Adipose tissue (tissue), 3 donors: ENCODE data around the gene NR2C2AP. TPM values are rescaled to one million over a fixed set of nuclear protein-coding genes. Genes with fewer than 3 reads are reported as not detected.

Source experiments
- H3K27ac ChIP-seq: one replicate; pipeline ENCODE4 v1.5.1; 2013; ENCODE audit warnings: low read depth, low read length
- WGBS, 3 donors: extraction: QIAGEN DNeasy Blood & Tissue Kit; methylation state at CpG; one replicate each; pipeline ENCODE4 v1.1.7; 2013; 5-methylcytosine and 5-hydroxymethylcytosine counted together
- polyA plus RNA-seq, 3 donors: library from polyadenylated mRNA; stranded (reverse); fragments of 200-250 nt; gene quantifications; one replicate each; pipeline ENCODE4 v1.2.3, GENCODE V29; 2013
- donor health status: healthy with polysubstance abuse.
- donor health status: Bipolar disorder and iron deficiency.
- donor health status: healthy.

NR2C2AP gene
- polyA plus RNA-seq, 3 donors: 9.3 to 16.0 (median 15.5) TPM

DNA sequence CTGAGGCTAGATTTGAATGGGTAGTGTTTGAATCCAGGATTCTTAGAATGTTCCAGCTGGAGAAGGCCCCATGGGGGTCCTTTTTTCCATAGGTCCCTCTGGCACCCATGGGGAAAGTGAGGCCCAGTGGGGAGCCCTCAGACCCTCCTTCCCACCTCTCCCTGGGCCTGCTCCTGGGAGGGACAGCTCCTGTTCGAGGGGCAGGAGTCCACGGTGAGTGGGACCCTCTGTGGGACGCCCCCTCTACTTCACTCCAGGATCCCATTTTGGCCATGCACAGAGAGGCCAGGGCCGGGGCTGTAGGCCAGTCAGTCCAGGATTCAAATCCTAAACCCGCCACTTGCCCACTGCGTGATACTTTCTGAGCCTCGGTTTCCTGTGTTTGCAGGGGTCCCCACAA is 40.7 kb downstream of the NR2C2AP start:
- no peak overlapping the region for H3K27ac ChIP-seq
- 90 to 94% (median 93%) methylated on average over 7 of the region's 7 CpGs for WGBS, 3 donors

DNA sequence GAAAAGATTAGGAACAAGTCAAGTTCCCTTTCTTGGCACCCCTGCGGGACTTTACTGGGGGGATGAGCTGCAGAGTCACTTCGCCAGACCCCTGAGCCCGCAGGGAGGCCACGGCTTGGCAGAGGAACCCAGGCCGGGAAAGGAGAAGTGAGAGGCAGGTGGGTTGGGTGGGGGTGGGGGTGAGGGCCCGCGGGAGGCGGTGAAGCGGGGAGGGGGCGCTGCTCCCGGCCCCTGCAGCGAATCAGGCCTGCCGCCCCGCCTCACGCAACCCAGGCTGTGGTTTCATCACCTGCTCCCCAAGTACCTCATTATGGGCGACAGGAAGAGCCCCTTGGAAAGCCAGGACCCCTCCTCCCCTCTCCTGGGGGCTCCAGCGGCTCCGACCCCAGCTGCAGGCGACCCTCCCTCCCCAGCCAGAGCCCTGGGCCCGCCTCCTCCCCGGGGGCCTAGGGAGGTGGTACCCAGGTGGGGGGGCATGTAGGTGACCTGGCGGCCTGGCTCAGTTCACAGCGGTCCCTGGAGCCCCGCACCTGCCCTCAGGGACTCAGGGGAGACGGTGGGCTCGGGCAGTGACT is 42.7 kb downstream of the NR2C2AP start:
- 54 to 57% (median 57%) methylated on average over 22 to 26 of the region's 26 CpGs for WGBS, 3 donors
- H3K27ac ChIP-seq: no peak overlapping the region

DNA sequence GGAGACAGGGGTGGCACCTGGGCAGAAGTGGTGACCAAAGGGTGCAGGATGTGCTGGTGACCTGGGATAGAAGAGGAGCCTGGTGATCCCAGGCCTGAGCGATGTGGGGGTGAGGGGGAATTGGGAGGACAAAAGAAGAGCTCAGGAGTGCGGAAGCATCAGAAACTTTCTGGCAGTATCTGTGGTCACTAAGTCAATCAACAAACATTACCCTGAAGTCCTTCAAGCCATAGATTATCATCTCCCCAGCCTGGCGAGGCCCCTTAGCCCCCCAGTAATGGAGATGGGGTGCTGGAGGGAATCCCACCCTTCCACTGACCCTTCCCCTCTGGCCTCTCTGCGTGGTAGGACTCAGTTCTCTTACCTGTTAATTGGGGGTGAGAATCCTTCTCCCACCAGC is 43.7 kb downstream of the NR2C2AP start:
- 83 to 93% (median 92%) methylated on average over 4 of the region's 4 CpGs for WGBS, 3 donors
- no peak overlapping the region for H3K27ac ChIP-seq

DNA sequence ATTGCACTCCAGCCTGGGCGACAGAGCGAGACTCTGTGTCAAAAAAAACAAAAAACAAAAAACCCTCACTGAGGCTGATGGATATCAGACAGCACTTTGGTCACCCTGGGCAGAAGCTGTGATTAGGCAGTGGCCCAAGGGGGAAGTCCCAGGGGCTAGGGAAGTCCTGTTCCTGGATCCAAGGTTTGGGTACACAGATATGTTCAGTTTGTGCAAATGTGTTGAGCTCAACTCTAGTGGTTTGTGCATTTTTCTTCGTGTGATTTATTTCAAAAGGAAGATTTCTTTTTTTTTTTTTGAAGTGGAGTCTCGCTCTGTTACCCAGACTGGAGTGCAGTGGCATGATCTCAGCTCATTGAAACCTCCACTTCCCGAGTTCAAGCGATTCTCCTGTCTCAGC is 45.4 kb downstream of the NR2C2AP start:
- H3K27ac ChIP-seq: no peak overlapping the region
- WGBS, 3 donors: 76 to 84% (median 78%) methylated on average over 6 of the region's 6 CpGs

DNA sequence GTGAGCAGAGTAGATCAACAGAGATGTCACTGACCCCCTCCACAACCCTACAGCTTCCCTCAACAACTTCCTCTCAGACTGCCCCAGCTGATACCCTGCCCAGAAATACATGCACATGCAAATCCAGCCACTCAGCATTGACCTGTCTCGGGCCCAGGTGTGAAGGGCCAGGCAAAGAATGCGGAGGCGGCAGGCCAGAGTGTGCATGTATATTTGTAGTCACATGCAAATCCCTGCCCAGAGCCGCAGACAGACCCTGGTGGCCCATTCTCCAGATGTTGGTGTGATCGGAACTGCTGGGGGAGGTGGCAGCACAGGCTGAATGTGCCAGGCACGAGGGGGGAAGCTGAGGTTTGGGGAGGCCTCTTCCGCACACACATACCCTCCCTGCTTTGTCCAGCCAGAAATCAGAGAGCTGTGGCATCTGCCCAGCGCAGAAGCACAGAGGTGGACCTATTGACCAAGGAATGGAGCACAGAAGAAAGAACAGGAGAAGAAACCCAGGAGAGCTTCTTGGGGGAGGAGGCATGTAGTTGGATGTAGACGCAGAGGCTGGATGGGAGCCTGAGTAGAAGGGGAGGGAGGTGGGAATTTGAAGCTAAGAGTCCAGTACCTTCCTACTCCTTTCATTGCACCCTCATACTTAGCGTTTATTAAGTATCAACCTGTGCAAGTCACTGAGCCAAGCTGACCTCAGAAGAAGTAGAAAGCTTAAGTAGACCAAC is 47.6 kb downstream of the NR2C2AP start:
- WGBS, 3 donors: 87 to 92% (median 91%) methylated on average over 10 of the region's 10 CpGs

DNA sequence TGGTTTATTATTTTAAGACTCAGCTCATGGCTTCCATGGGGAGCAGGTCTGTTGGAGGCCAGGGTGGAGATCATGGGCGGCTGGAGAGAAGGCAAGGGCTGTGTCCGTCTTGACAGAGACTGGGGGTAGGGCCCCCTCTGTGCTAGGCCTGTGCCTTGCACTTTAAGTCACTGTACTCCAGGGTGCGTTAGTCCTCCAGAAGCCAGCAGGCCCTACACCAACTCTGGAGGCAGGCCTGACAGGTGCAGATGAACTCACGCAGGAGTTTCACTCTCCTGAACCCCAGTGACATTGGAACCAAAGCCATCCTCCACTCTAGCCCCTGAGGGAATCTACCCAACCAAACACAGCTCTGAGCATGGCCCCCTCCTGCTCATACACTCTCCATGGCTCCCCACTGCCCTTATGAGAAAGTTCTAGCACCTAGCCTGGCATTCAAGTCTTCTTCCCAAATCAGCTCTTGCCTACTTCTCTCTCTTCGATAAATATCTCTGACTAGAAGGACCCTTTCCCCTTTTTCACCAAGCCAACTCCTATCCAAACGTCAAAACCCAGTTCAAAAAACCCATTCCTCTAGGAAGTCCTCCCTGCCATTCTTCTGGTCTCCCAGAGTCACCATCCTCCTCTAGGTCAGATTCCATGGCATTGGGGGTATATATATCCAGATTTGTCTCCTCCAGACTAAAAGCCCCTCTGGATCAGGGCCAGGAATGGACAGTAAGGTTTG is 48.3 kb downstream of the NR2C2AP start:
- H3K27ac ChIP-seq: no peak overlapping the region
- WGBS, 3 donors: 96 to 99% (median 96%) methylated on average over 6 of the region's 6 CpGs

More for the DNA sequence above, 47.6 kb downstream of the NR2C2AP start:
- no peak overlapping the region for H3K27ac ChIP-seq

DNA sequence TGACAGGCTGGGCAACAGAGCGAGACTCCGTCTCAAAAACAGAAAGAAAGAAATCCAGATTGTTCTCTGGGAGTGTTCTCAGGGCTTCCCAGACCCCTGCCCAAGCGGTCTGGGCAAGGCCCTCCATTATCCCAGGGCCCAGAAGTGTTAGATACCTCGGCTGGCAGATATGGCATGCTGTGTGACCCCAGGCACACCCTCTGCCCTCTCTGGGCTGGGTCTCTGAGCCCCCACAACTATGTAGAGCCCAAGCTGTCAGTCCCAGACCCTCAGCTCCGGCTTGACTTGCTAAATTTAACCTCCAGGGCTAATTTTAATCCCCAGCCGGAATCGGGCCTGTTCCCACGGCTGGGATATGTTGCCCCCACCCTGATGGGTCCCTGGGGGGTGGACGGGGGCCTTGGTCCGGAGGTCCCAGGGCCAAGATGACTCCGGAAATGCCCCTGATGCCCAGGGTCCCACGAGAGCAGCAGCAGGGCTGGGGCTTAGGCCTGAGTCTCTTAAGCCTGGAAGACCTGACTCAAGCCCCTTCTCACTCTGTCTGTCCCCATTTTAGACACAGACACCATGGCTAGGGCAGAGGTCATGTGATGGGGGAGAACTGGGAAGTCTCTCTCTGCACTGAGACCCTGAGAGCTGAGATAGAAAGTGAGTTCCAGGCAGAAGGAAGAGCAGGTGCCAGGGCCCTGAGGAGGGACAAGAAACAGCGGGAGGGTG is 50.4 kb downstream of the NR2C2AP start:
- WGBS, 3 donors: 78 to 82% (median 80%) methylated on average over 13 of the region's 13 CpGs
- H3K27ac ChIP-seq: no peak overlapping the region

DNA sequence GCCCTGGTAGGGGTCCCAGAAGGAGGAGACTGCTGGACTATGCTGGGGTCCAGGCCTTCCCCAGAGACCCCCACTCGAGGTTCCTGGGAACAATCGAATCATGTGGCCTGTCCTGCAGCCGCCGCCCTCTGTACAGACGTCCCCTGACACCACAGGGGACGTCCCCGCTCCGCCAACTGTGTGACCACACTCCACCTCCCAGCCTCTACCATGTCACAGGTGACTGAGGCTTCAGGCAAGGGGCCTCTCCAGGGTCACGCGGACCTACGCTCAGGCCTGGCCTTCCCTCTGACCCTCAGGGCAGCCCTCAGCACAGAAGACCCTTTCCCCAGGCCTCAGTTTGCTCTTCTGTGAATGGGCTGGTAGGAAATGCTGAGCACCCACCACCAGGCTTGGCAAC is 51.8 kb downstream of the NR2C2AP start:
- no peak overlapping the region for H3K27ac ChIP-seq
- 70 to 79% (median 79%) methylated on average over 11 of the region's 11 CpGs for WGBS, 3 donors

Other genes starting within 250 kb of the NR2C2AP start
- gene SUGP2, start 169.9 kb downstream of the NR2C2AP start, polyA plus RNA-seq: 10 to 100 TPM; 14.3 to 35.2 (median 31.7) TPM
- gene ARMC6, start 169.8 kb downstream of the NR2C2AP start, polyA plus RNA-seq: 10 to 100 TPM in 2 of 3 donors, 1 to 10 TPM in 1; 8.7 to 19.9 (median 15.6) TPM
- gene SLC25A42, start 139.4 kb downstream of the NR2C2AP start, polyA plus RNA-seq: 10 to 100 TPM; 10.8 to 11.4 (median 11.0) TPM
- gene TMEM161A, start 64.9 kb downstream of the NR2C2AP start, polyA plus RNA-seq: 10 to 100 TPM in 2 of 3 donors, 1 to 10 TPM in 1; 8.7 to 21.8 (median 19.0) TPM
- under 1 TPM; 0.22 to 1.00 (median 0.23) TPM for gene MEF2B, start 33.2 kb downstream of the NR2C2AP start, polyA plus RNA-seq
- gene BORCS8, start 11.3 kb downstream of the NR2C2AP start, polyA plus RNA-seq: 10 to 100 TPM; 12.4 to 37.7 (median 35.4) TPM
- gene RFXANK, start 11.2 kb downstream of the NR2C2AP start, polyA plus RNA-seq: 10 to 100 TPM; 41.8 to 93.6 (median 70.7) TPM
- gene NCAN, start 8.5 kb upstream of the NR2C2AP start, polyA plus RNA-seq: under 1 TPM in 2 of 3 donors, not detected in 1; 0.01 to 0.06 TPM
- under 1 TPM in 2 of 3 donors, not detected in 1; 0.14 to 0.46 TPM for gene TM6SF2, start 69.9 kb upstream of the NR2C2AP start, polyA plus RNA-seq
- 10 to 100 TPM; 19.8 to 23.2 (median 22.2) TPM for gene SUGP1, start 117.1 kb upstream of the NR2C2AP start, polyA plus RNA-seq
- gene MAU2, start 117.4 kb upstream of the NR2C2AP start, polyA plus RNA-seq: 10 to 100 TPM; 15.2 to 19.5 (median 16.1) TPM
- 10 to 100 TPM; 12.6 to 33.8 (median 24.9) TPM for gene GATAD2A, start 202.3 kb upstream of the NR2C2AP start, polyA plus RNA-seq